Chondrocyte (in vitro differentiated cells): ENCODE results near the gene C1QTNF12. TPM values are rescaled to one million over a fixed set of nuclear protein-coding genes. Genes with fewer than 3 reads are reported as not detected.

Source experiments
- DNase-seq: peaks from one replicate; pipeline ENCODE4 v3.0.0; 2021; ENCODE audit warnings: mixed read lengths, low spot score
- H3K27ac Mint-ChIP-seq: one replicate; pipeline ENCODE4 v1.8.0; 2021; ENCODE audit warnings: mild to moderate bottlenecking, moderate library complexity, mixed read lengths; ENCODE audit not compliant: unreplicated experiment
- H3K27me3 Mint-ChIP-seq: 2 replicates; pipeline ENCODE4 v1.8.0; 2021; ENCODE audit warnings: low read depth, mixed read lengths
- H3K36me3 Mint-ChIP-seq: 2 replicates; pipeline ENCODE4 v1.8.0; 2021; ENCODE audit warnings: low read depth, mixed read lengths
- H3K4me1 Mint-ChIP-seq: 2 replicates; pipeline ENCODE4 v1.8.0; 2021; ENCODE audit warnings: low read depth, mild to moderate bottlenecking, mixed read lengths
- H3K4me3 Mint-ChIP-seq: one replicate; pipeline ENCODE4 v1.8.0; 2021; ENCODE audit warnings: mild to moderate bottlenecking, moderate library complexity, mixed read lengths; ENCODE audit not compliant: unreplicated experiment
- H3K9me3 Mint-ChIP-seq: 2 replicates; pipeline ENCODE4 v1.8.0; 2021; ENCODE audit warnings: low read depth, mixed read lengths
- total RNA-seq: library from RNA; stranded (reverse); gene quantifications from 3 replicates; pipeline ENCODE4 v1.2.1, GENCODE V29; 2021
- TF ChIP-seq, protein P1 (sequence below): fragments of 200-600 bp; sonication (generic); IDR thresholded peaks from 2 replicates; pipeline ENCODE4 v1.5.0; 2021; ENCODE audit warnings: antibody characterized with exemption, mild to moderate bottlenecking, moderate library complexity

The C1QTNF12 gene
- total RNA-seq, 1 donor from 2014 or later: 1.3 TPM

DNA sequence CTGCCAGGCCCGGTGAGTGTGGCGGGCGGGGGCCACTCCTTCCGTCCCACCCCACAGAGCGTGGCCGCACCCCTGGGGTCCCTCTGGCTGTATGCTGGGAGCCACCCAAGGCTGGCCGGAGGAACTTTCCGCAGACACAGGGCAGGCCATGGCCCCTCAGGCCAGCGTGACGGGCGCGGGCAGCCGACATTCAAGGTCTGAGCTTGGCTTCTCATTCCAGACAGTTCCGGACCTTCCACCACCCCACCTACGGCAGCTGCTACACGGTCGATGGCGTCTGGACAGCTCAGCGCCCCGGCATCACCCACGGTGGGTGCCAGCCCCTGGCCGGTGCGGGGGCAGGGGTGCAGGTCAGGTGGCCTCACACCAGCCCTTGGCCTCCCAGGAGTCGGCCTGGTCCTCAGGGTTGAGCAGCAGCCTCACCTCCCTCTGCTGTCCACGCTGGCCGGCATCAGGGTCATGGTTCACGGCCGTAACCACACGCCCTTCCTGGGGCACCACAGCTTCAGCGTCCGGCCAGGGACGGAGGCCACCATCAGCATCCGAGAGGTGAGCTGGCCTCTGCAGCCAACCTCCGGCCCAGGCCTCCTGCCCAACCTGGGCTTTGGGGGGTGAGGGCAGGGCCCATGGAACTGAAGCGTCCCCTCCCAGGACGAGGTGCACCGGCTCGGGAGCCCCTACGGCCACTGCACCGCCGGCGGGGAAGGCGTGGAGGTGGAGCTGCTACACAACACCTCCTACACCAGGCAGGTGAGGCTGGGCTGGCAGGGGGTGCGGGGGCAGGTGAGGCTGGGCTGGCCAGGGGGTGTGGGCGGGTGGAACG is 41.0 kb upstream of the C1QTNF12 start:
- peaks cover 4% of the 10 kb centered on the region for H3K4me1 Mint-ChIP-seq
- TF ChIP-seq, protein P1, sequence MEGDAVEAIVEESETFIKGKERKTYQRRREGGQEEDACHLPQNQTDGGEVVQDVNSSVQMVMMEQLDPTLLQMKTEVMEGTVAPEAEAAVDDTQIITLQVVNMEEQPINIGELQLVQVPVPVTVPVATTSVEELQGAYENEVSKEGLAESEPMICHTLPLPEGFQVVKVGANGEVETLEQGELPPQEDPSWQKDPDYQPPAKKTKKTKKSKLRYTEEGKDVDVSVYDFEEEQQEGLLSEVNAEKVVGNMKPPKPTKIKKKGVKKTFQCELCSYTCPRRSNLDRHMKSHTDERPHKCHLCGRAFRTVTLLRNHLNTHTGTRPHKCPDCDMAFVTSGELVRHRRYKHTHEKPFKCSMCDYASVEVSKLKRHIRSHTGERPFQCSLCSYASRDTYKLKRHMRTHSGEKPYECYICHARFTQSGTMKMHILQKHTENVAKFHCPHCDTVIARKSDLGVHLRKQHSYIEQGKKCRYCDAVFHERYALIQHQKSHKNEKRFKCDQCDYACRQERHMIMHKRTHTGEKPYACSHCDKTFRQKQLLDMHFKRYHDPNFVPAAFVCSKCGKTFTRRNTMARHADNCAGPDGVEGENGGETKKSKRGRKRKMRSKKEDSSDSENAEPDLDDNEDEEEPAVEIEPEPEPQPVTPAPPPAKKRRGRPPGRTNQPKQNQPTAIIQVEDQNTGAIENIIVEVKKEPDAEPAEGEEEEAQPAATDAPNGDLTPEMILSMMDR: no peak
- no peak for DNase-seq
- H3K4me3 Mint-ChIP-seq: no peak overlapping the region
- no peaks in the 10 kb centered on the region for H3K27me3 Mint-ChIP-seq
- H3K27ac Mint-ChIP-seq: no peak overlapping the region
- no peaks in the 10 kb centered on the region for H3K36me3 Mint-ChIP-seq
- H3K9me3 Mint-ChIP-seq: no peaks in the 10 kb centered on the region

DNA sequence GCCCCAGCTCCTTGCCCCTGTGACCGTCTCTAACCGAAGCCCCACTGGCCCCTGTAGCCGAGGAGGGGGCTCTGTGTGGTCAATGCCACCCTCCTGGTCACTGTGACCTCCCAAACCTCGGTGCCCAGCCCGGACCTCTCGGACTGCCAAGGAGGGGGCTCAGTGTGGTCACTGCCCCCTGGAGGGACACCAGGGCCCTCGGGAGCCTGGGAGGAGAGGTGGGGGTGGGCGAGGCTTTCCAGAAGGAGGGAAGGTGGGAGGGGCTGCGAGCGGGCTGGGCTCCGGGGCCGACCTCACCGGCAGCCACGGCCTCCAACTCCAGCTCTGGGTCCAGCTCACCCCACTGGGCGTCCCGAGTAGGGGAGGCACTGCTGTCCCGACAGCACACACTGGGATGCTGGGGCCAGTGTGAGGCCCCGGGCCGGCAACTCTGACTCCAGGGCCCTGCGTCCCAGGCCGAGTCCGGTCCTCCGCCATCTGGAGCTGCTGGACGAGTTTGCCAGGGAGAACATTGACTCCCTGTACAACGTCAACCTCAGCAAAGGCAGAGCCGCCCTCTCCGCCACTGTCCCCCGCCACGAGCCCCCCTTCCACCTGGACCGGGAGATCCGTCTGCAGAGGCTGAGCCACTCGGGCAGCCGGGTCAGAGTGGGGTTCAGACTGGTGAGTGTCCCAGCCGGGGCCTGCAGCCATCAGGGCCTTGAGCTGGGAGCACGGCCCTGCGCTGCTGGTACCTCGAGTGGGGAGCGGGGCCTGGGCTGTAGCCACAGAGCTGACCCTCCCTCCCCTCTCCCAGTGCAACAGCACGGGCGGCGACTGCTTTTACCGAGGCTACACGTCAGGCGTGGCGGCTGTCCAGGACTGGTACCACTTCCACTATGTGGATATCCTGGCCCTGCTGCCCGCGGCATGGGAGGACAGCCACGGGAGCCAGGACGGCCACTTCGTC is 40.1 kb upstream of the C1QTNF12 start:
- TF ChIP-seq, protein P1: no peak
- Mint-ChIP-seq H3K4me3 (no peak overlapping the region), H3K4me1 (peaks cover 4% of the 10 kb centered on the region), H3K27ac (no peak overlapping the region), H3K36me3 (no peaks in the 10 kb centered on the region), H3K27me3 (no peaks in the 10 kb centered on the region), H3K9me3 (no peaks in the 10 kb centered on the region)
- no peak for DNase-seq

DNA sequence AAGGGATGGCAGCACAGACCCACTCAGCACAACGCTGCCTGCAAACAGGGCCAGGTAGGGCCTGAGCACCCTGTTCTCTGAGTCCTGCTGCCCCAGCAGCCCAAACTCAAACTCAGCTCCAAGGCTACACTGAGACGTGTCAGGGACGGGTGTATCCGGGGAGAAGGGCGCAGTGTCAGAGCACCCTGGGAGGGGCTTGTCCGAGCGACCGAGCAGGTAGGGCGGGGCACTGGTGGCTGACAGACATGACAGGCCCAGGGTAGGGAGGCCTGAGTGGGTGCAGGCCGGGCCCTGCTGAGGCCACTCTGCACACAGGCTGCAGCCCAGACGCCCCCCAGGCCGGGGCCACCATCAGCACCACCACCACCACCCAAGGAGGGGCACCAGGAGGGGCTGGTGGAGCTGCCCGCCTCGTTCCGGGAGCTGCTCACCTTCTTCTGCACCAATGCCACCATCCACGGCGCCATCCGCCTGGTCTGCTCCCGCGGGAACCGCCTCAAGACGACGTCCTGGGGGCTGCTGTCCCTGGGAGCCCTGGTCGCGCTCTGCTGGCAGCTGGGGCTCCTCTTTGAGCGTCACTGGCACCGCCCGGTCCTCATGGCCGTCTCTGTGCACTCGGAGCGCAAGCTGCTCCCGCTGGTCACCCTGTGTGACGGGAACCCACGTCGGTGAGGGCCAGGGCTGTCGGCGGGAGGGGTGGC is 39.2 kb upstream of the C1QTNF12 start:
- no peaks in the 10 kb centered on the region for H3K36me3 Mint-ChIP-seq
- H3K4me1 Mint-ChIP-seq: peaks cover 4% of the 10 kb centered on the region
- H3K27me3 Mint-ChIP-seq: no peaks in the 10 kb centered on the region
- TF ChIP-seq, protein P1: no peak
- DNase-seq: no peak
- no peaks in the 10 kb centered on the region for H3K9me3 Mint-ChIP-seq
- no peak overlapping the region for H3K27ac Mint-ChIP-seq
- no peak overlapping the region for H3K4me3 Mint-ChIP-seq

DNA sequence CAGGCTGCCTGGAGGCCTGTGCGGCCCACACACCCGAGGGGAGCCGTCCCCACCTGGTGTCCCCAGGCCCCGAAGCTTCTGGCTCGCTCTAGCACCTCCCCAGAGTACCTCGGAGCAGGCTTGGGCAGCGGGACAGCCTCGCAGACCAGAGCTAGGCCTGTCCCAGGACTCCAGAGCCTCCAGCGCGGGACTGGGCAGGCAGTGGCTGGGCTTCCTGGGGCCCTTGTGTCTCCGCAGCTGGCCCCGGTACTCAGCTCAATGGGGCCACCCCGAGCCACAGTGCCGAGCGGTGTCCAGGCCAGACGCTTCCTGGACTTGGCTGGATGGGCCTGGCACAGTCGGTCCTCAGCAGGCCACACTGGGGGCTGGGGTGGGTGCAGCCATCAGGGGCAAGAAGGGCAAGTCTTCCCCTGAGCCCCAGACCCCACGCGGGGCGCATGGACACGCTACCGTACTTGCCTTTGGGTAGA is 38.6 kb upstream of the C1QTNF12 start:
- H3K4me3 Mint-ChIP-seq: no peak overlapping the region
- H3K36me3 Mint-ChIP-seq: no peaks in the 10 kb centered on the region
- H3K27ac Mint-ChIP-seq: no peak overlapping the region
- peaks cover under 1% of the 10 kb centered on the region for H3K4me1 Mint-ChIP-seq
- no peaks in the 10 kb centered on the region for H3K27me3 Mint-ChIP-seq
- DNase-seq: no peak
- TF ChIP-seq, protein P1: no peak
- H3K9me3 Mint-ChIP-seq: no peaks in the 10 kb centered on the region
